Measurements from ENCODE around the gene DUS2. TPM values are rescaled to one million over a fixed set of nuclear protein-coding genes. Genes with fewer than 3 reads are reported as not detected.
"Not testable (repeated sequence)": the region's sequence is repeated elsewhere in the genome, so short reads cannot be mapped to it uniquely, and the experiment has no call there.

The DUS2 gene
- total and polyA plus RNA-seq, 2 of the 8 experiments (the other 6 are each of a cell fraction or from before 2014, with no cell fraction given) = 17.2 to 27.0 TPM

DNA sequence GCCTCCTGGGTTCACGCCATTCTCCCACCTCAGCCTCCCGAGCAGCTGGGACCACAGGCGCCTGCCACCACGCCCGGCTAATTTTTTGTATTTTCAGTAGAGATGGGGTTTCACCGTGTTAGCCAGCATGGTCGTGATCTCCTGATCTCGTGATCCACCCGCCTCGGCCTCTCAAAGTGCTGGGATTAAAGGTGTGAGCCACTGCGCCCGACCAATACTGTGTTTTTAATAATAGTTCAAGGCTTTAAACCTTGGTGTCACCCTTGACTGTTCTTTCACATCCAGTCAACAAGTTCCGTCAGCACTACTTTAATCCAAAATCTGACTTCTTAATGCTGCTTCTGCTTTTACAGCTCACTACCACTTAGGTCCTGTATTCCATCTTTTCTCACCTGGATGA lies 95.9 kb downstream of the DUS2 start:
- H3K4me3 ChIP-seq (ENCODE audit: extremely low read depth in 1 of 4, insufficient read depth in 2 of 4, low read depth in 3 of 4, low read length in 4 of 4); H3K4me2 ChIP-seq (ENCODE audit: insufficient read depth in 1 of 2, low read depth in 2 of 2, low read length in 2 of 2); H2BK20ac ChIP-seq (ENCODE audit: low read length); H3K36me3 ChIP-seq (ENCODE audit: control insufficient read depth in 2 of 4, insufficient read depth in 4 of 4, low read length in 3 of 4); H4K91ac ChIP-seq (replicated peaks; ENCODE audit: insufficient read length, low read length); H3K56ac ChIP-seq (replicated peaks; ENCODE audit: insufficient read length, low read depth, low read length); H2BK12ac ChIP-seq (ENCODE audit: low read depth, low read length); H3K27ac ChIP-seq (ENCODE audit: low read depth, low read length); H4K8ac ChIP-seq (ENCODE audit: extremely low read depth, insufficient read depth, low read length); H3K9me3 ChIP-seq (ENCODE audit: insufficient read depth in 2 of 2, low read depth in 1 of 2, low read length in 1 of 2); H3K18ac ChIP-seq (ENCODE audit: extremely low read depth, low read length); H3K4ac ChIP-seq (replicated peaks; ENCODE audit: insufficient read length, low read depth, low read length); H3K4me1 ChIP-seq (replicated peaks in 1 of 4; ENCODE audit: control insufficient read depth in 3 of 4, insufficient read depth in 4 of 4, low read length in 3 of 4); H4K5ac ChIP-seq (ENCODE audit: insufficient read length, low read depth, low read length); H3K9ac ChIP-seq (replicated peaks in 1 of 4; ENCODE audit: extremely low read depth in 1 of 4, low read depth in 3 of 4, low read length in 3 of 4); H2BK5ac ChIP-seq (ENCODE audit: low read depth, low read length); H3K23ac ChIP-seq (ENCODE audit: insufficient read length); H2AK5ac ChIP-seq (ENCODE audit: low read depth, low read length); H4K20me1 ChIP-seq (replicated peaks in 1 of 2; ENCODE audit: control insufficient read depth in 1 of 2, insufficient read depth in 2 of 2, low read length in 2 of 2); DNase-seq (ENCODE audit: low read depth in 1 of 2, low spot score in 2 of 2); FAIRE-seq; H2BK15ac ChIP-seq (ENCODE audit: low read length); H3K27me3 ChIP-seq (replicated peaks in 1 of 4; ENCODE audit: control insufficient read depth in 3 of 4, extremely low read depth in 1 of 4, insufficient read depth in 3 of 4, low read length in 3 of 4); H3K23me2 ChIP-seq (ENCODE audit: low read depth, low read length); H3K14ac ChIP-seq (ENCODE audit: insufficient read length); H2AFZ ChIP-seq (ENCODE audit: low read length); H2BK120ac ChIP-seq (replicated peaks; ENCODE audit: low read depth, low read length): not testable (repeated sequence)
- H3K79me1 ChIP-seq (ENCODE audit: low read depth, low read length) = peaks cover 13% of the 10 kb centered on the region
- H3K79me2 ChIP-seq (ENCODE audit: control insufficient read depth in 1 of 2, insufficient read depth in 2 of 2, low read length in 2 of 2) = peaks cover 0 to 82% of the 10 kb centered on the region in 2 experiments; a peak in 3 of 4 replicates
- POLR2A ChIA-PET (ENCODE audit: partially characterized antibody) = interaction anchor here (0.6 kb wide), 2 partner anchors 21 to 154 kb away, joined by 3 read pairs; no protein-coding TSS in a partner anchor
- 94% methylated on average over 13 of the region's 13 CpGs; no CpG with 5 or more reads in 1 of the 2 experiments for WGBS, 2 experiments (ENCODE audit: extremely low coverage in 1 of 2, insufficient coverage in 1 of 2, insufficient read length in 1 of 2, insufficient replicate concordance in 2 of 2, low coverage in 1 of 2, low lambda C conversion rate in 2 of 2, missing lambda C conversion rate in 1 of 2)
- CTCF ChIA-PET (ENCODE audit: partially characterized antibody) = interaction anchor here (1.7 to 1.8 kb wide), 2 partner anchors 24 to 26 kb away, joined by 4 to 8 read pairs; no protein-coding TSS in a partner anchor

All from H1 (cell line).